Daoy (cell line): Measurements from ENCODE around the gene SLC22A4. TPM values are rescaled to one million over a fixed set of nuclear protein-coding genes. Genes with fewer than 3 reads are reported as not detected.

Source experiments
- DNase-seq: peaks from one replicate; pipeline ENCODE4 v3.0.0-alpha.2; 2015; ENCODE audit warnings: low read depth
- total RNA-seq: library from RNA; depleted of rRNA; stranded (reverse); fragments of >200 nt; shearing (Covaris generic); gene quantifications from 2 replicates; pipeline ENCODE4 v1.2.3, GENCODE V29; 2014

The SLC22A4 gene
- total RNA-seq, 1 experiment from 2014 or later, result 3.5 TPM

- no peak for DNase-seq
Measured at GRCh38 chr5:132376694-132377641, 82.8 kb downstream of the SLC22A4 start.

GRCh38 chr5:132377738-132378137, 83.5 kb downstream of the SLC22A4 start:
- DNase-seq, result no peak

- DNase-seq, result peak; percentile 67
Measured at GRCh38 chr5:132378580-132378979, 84.4 kb downstream of the SLC22A4 start.

- no peak for DNase-seq
Measured at GRCh38 chr5:132380047-132380446, 85.9 kb downstream of the SLC22A4 start.

GRCh38 chr5:132380741-132381140, 86.5 kb downstream of the SLC22A4 start:
- DNase-seq, result no peak

- no peak for DNase-seq
Measured at GRCh38 chr5:132381614-132382013, 87.4 kb downstream of the SLC22A4 start.

- DNase-seq, result no peak
Measured at GRCh38 chr5:132383261-132383660, 89.1 kb downstream of the SLC22A4 start.

GRCh38 chr5:132383984-132384383, 89.8 kb downstream of the SLC22A4 start:
- DNase-seq, result no peak

- DNase-seq, result no peak
Measured at GRCh38 chr5:132384506-132385050, 90.4 kb downstream of the SLC22A4 start.

GRCh38 chr5:132385326-132386105, 91.3 kb downstream of the SLC22A4 start:
- peak; percentile 75 for DNase-seq

- DNase-seq, result peak; percentile 87
Measured at GRCh38 chr5:132386644-132387286, 92.6 kb downstream of the SLC22A4 start.

- DNase-seq, result peak; percentile 98
Measured at GRCh38 chr5:132387640-132388117, 93.5 kb downstream of the SLC22A4 start.

GRCh38 chr5:132388244-132389050, 94.3 kb downstream of the SLC22A4 start:
- peak; percentile 79 for DNase-seq

- DNase-seq, result peak; percentile 27
Measured at GRCh38 chr5:132389051-132389331, 94.8 kb downstream of the SLC22A4 start.

- peak; percentile 100 for DNase-seq
Measured at GRCh38 chr5:132389585-132390286, 95.5 kb downstream of the SLC22A4 start.

GRCh38 chr5:132391247-132391646, 97.1 kb downstream of the SLC22A4 start:
- DNase-seq, result no peak

GRCh38 chr5:132391870-132392269, 97.7 kb downstream of the SLC22A4 start:
- DNase-seq, result no peak

GRCh38 chr5:132392411-132392810, 98.2 kb downstream of the SLC22A4 start:
- no peak for DNase-seq

GRCh38 chr5:132392978-132393825, 99.0 kb downstream of the SLC22A4 start:
- no peak for DNase-seq
